HCT116 (cell line): ENCODE measurements around the gene SLFN11. TPM values are rescaled to one million over a fixed set of nuclear protein-coding genes. Genes with fewer than 3 reads are reported as not detected.

ENCODE experiments used
- ATAC-seq: fragments of 200-7000 bp; cut with Tn5 transposase; 2 replicates; pipeline ENCODE4 v1.9.1; 2020; ENCODE audit warnings: mild to moderate bottlenecking, moderate library complexity
- BruUV-seq: library from RNA; stranded (reverse); fragments of 400-500 nt; replicated peaks from 2 replicates; lab custom pipeline; 2021; lab: Mats Ljungman, UMichigan
- CTCF ChIA-PET: fragments of 300-600 bp; sonication (Branson Sonifier 250); formaldehyde crosslinking; loops from one replicate; lab custom pipeline; 2021; ENCODE audit warnings: antibody characterized with exemption; lab: Charles Lee
- POLR2A ChIA-PET: fragments of 300-600, 350-600 bp; sonication (Branson Sonifier 250); formaldehyde crosslinking; loops from one replicate; lab custom pipeline; 2021; ENCODE audit warnings: antibody characterized with exemption; lab: Charles Lee
- RAD21 ChIA-PET, 2 experiments: fragments of 300-600 bp; sonication (Branson Sonifier 250); formaldehyde crosslinking; loops; one replicate each; lab custom pipeline; 2023; ENCODE audit warnings: low total read pairs in 2 of 2; ENCODE audit not compliant: uncharacterized antibody in 2 of 2, unreplicated experiment in 2 of 2, low non-redundant PET in 1 of 2; lab: Charles Lee
- DNase-seq: peaks from one replicate; pipeline ENCODE4 v3.0.0-alpha.2; 2010; ENCODE audit warnings: low read depth, low spot score
- H2AFZ ChIP-seq: fragments of 200-600 bp; shearing (Covaris generic), sonication (generic); 2 replicates; pipeline ENCODE4 v1.6.1; 2017; ENCODE audit warnings: low read depth, mixed run types, mixed read lengths, antibody characterized with exemption, low read length; ENCODE audit not compliant: poor library complexity, severe bottlenecking
- H3K27ac ChIP-seq: 2 replicates; pipeline ENCODE4 v1.5.1; 2012; ENCODE audit warnings: low read depth, low read length
- H3K27me3 ChIP-seq: fragments of 200-600 bp; sonication (generic); 2 replicates; pipeline ENCODE4 v1.6.1; 2016; ENCODE audit warnings: mixed run types, low read length, mixed read lengths; ENCODE audit not compliant: insufficient read depth
- H3K36me3 ChIP-seq, 2 experiments: fragments of 200-500 bp in 1 of 2; fragments of 200-600 bp in 1 of 2; sonication (Bioruptor generic) in 1 of 2; sonication (generic) in 1 of 2; 2 replicates each; pipeline versions ENCODE4 v1.5.1 to v1.6.1; 2014 to 2016; ENCODE audit warnings: low read length in 2 of 2, inconsistent platforms in 1 of 2, mixed read lengths in 1 of 2, mixed run types in 1 of 2; ENCODE audit not compliant: insufficient read depth in 2 of 2, control insufficient read depth in 1 of 2
- H3K4me1 ChIP-seq, 2 experiments: fragments of 200-600 bp in 1 of 2; sonication (generic) in 1 of 2; 2 replicates each; pipeline versions ENCODE4 v1.5.1 to v1.6.1; 2012 to 2017; ENCODE audit warnings: low read length in 2 of 2, inconsistent platforms in 1 of 2, mild to moderate bottlenecking in 1 of 2, mixed read lengths in 1 of 2, mixed run types in 1 of 2, moderate library complexity in 1 of 2; ENCODE audit not compliant: insufficient read depth in 2 of 2, control insufficient read depth in 1 of 2
- H3K4me2 ChIP-seq: fragments of 200-600 bp; sonication (generic); 2 replicates; pipeline ENCODE4 v1.6.1; 2017; ENCODE audit warnings: mixed run types, low read length, mixed read lengths
- H3K4me3 ChIP-seq, 2 experiments: fragments of 200-600 bp in 1 of 2; sonication (generic) in 1 of 2; replicated peaks in 1 of 2; 2 replicates each; pipeline ENCODE4 v1.5.1; 2011 to 2016; ENCODE audit warnings: low read length in 2 of 2, control low read depth in 1 of 2, low read depth in 1 of 2, mild to moderate bottlenecking in 1 of 2, mixed read lengths in 1 of 2, mixed run types in 1 of 2
- H3K79me2 ChIP-seq: fragments of 200-600 bp; sonication (generic); 2 replicates; pipeline ENCODE4 v1.6.1; 2017; ENCODE audit warnings: mild to moderate bottlenecking, mixed run types, low read length, moderate library complexity, mixed read lengths; ENCODE audit not compliant: insufficient read depth
- H3K9ac ChIP-seq: fragments of 200-600 bp; sonication (generic); 2 replicates; pipeline ENCODE4 v1.6.1; 2016; ENCODE audit warnings: low read length, mixed read lengths
- H3K9me2 ChIP-seq: fragments of 200-600 bp; sonication (generic), shearing (Covaris generic); 2 replicates; pipeline ENCODE4 v1.6.1; 2017; ENCODE audit warnings: mixed run types, mild to moderate bottlenecking, moderate library complexity; ENCODE audit not compliant: insufficient read depth
- H3K9me3 ChIP-seq, 2 experiments: fragments of 200-500 bp in 1 of 2; fragments of 200-600 bp in 1 of 2; sonication (Bioruptor generic) in 1 of 2; sonication (generic) in 1 of 2; 2 replicates each; pipeline ENCODE4 v1.6.1; 2014 to 2017; ENCODE audit warnings: low read length in 2 of 2, mixed read lengths in 2 of 2, inconsistent platforms in 1 of 2, low read depth in 1 of 2, mild to moderate bottlenecking in 1 of 2, mixed run types in 1 of 2, moderate library complexity in 1 of 2; ENCODE audit not compliant: control insufficient read depth in 1 of 2, insufficient read depth in 1 of 2
- H4K20me1 ChIP-seq: fragments of 200-600 bp; sonication (generic), shearing (Covaris generic); 2 replicates; pipeline ENCODE4 v1.6.1; 2017; ENCODE audit warnings: mixed run types, mild to moderate bottlenecking, moderate library complexity; ENCODE audit not compliant: insufficient read depth
- CBX3 ChIP-seq: IDR thresholded peaks from 2 replicates; pipeline ENCODE4 v1.6.1; 2012; ENCODE audit warnings: low read depth
- CEBPB ChIP-seq: IDR thresholded peaks from 2 replicates; pipeline ENCODE4 v1.6.1; 2012; ENCODE audit warnings: low read depth
- EGR1 ChIP-seq: IDR thresholded peaks from 2 replicates; pipeline ENCODE4 v1.6.1; 2012; ENCODE audit warnings: low read depth
- EZH2 ChIP-seq: fragments of 200-600 bp; sonication (generic); IDR thresholded peaks from 2 replicates; pipeline ENCODE4 v1.6.1; 2017; ENCODE audit warnings: antibody characterized with exemption, mixed run types
- FOSL1 ChIP-seq: IDR thresholded peaks from 2 replicates; pipeline ENCODE4 v1.6.1; 2012; ENCODE audit warnings: low read depth
- POLR2A ChIP-seq: IDR thresholded peaks from 2 replicates; pipeline ENCODE4 v1.7.0; 2011; ENCODE audit warnings: borderline replicate concordance; ENCODE audit not compliant: insufficient read depth, insufficient read length; ENCODE audit errors: extremely low read depth
- POLR2AphosphoS5 ChIP-seq: IDR thresholded peaks from 2 replicates; pipeline ENCODE4 v1.6.1; 2011; ENCODE audit warnings: mild to moderate bottlenecking, low read depth, low read length, moderate library complexity
- RAD21 ChIP-seq: IDR thresholded peaks from 2 replicates; pipeline ENCODE4 v1.6.1; 2012; ENCODE audit warnings: low read depth, mild to moderate bottlenecking
- REST ChIP-seq: IDR thresholded peaks from 2 replicates; pipeline ENCODE4 v1.6.1; 2012; ENCODE audit warnings: low read depth
- SIN3A ChIP-seq: IDR thresholded peaks from 2 replicates; pipeline ENCODE4 v1.6.1; 2012; ENCODE audit warnings: low read depth
- SRF ChIP-seq: IDR thresholded peaks from 2 replicates; pipeline ENCODE4 v1.6.1; 2012; ENCODE audit warnings: low read depth
- intact Hi-C: fragments of 100-400 bp; cut with micrococcal nuclease; formaldehyde crosslinking; loops from 2 replicates; pipeline ENCODE4 v1.10.0; 2022
- total RNA-seq: library from RNA; stranded (reverse); gene quantifications from one replicate; pipeline ENCODE4 v1.2.1, GENCODE V29; 2021; ENCODE audit not compliant: unreplicated experiment

The SLFN11 gene
- total RNA-seq, 1 experiment from 2014 or later, result not detected

GRCh38 chr17:35344262-35344661, 29.2 kb downstream of the SLFN11 start:
- no peak overlapping the region for H3K27ac ChIP-seq
- POLR2A ChIA-PET, result no interaction called here
- H2AFZ ChIP-seq, result no peak overlapping the region
- no peaks in the 10 kb centered on the region for H3K9me2 ChIP-seq
- TF ChIP-seq REST (no peak), EGR1 (no peak), CEBPB (no peak)
- no peak for ATAC-seq
- H3K79me2 ChIP-seq, result no peaks in the 10 kb centered on the region
- no TSS peak for BruUV-seq
- intact Hi-C loops, result no loop called here
- no peak overlapping the region for H3K4me3 ChIP-seq
- RAD21 ChIA-PET, result no interaction called here
- peaks cover 3 to 4% of the 10 kb centered on the region in 2 experiments; a peak in 1 of 4 replicates for H3K9me3 ChIP-seq
- no peak overlapping the region for H3K4me2 ChIP-seq
- H3K4me1 ChIP-seq, result no peaks in the 10 kb centered on the region
- H3K36me3 ChIP-seq, result no peaks in the 10 kb centered on the region
- CTCF ChIA-PET, result no interaction called here
- no peak overlapping the region for H3K9ac ChIP-seq
- no peak for DNase-seq
- H4K20me1 ChIP-seq, result no peaks in the 10 kb centered on the region
- H3K27me3 ChIP-seq, result peaks cover 26% of the 10 kb centered on the region; the same call in 1 of the 2 replicates

GRCh38 chr17:35342276-35342675, 31.1 kb downstream of the SLFN11 start:
- H3K4me1 ChIP-seq, result no peaks in the 10 kb centered on the region
- H4K20me1 ChIP-seq, result no peaks in the 10 kb centered on the region
- H2AFZ ChIP-seq, result no peak overlapping the region
- BruUV-seq, result no TSS peak
- no peak overlapping the region for H3K9ac ChIP-seq
- H3K9me3 ChIP-seq, result peaks cover 3 to 4% of the 10 kb centered on the region in 2 experiments; a peak in 1 of 4 replicates
- H3K4me3 ChIP-seq, result no peak overlapping the region
- H3K36me3 ChIP-seq, result no peaks in the 10 kb centered on the region
- H3K9me2 ChIP-seq, result no peaks in the 10 kb centered on the region
- TF ChIP-seq SRF (no peak), SIN3A (no peak), POLR2A (no peak), CEBPB (no peak), POLR2AphosphoS5 (no peak), EZH2 (no peak), FOSL1 (no peak), RAD21 (no peak), CBX3 (no peak)
- TF ChIP-seq, all 23 proteins: peak for 0
- intact Hi-C loops, result no loop called here
- H3K27me3 ChIP-seq, result peaks cover 31% of the 10 kb centered on the region
- RAD21 ChIA-PET, result no interaction called here
- H3K4me2 ChIP-seq, result no peak overlapping the region
- H3K27ac ChIP-seq, result no peak overlapping the region
- no peaks in the 10 kb centered on the region for H3K79me2 ChIP-seq
- POLR2A ChIA-PET, result no interaction called here
- DNase-seq, result no peak
- no peak for ATAC-seq
- CTCF ChIA-PET, result no interaction called here
